HG02870 (cell line): ENCODE data around the gene ARMC9.

Source experiments
- ATAC-seq: cut with Tn5 transposase; IDR thresholded peaks from one replicate; pipeline ENCODE4 v1.9.1; 2021; ENCODE audit warnings: mild to moderate bottlenecking, moderate library complexity; ENCODE audit not compliant: unreplicated experiment

ARMC9 gene

GRCh38 chr2:231201475-231201814 lies 3.0 kb downstream of the ARMC9 start:
- ATAC-seq = no peak

GRCh38 chr2:231203087-231203486 lies 4.7 kb downstream of the ARMC9 start:
- ATAC-seq = no peak

GRCh38 chr2:231204146-231204545 lies 5.7 kb downstream of the ARMC9 start:
- ATAC-seq = no peak

GRCh38 chr2:231204581-231204980 lies 6.2 kb downstream of the ARMC9 start:
- no peak for ATAC-seq

GRCh38 chr2:231207734-231208133 lies 9.3 kb downstream of the ARMC9 start:
- ATAC-seq = no peak

GRCh38 chr2:231210782-231211181 lies 12.4 kb downstream of the ARMC9 start:
- ATAC-seq = no peak

- no peak for ATAC-seq
Observed at GRCh38 chr2:231211486-231211885, 13.1 kb downstream of the ARMC9 start.

GRCh38 chr2:231212329-231212845 lies 14.0 kb downstream of the ARMC9 start:
- no peak for ATAC-seq

GRCh38 chr2:231213931-231214642 lies 15.7 kb downstream of the ARMC9 start:
- ATAC-seq = no peak

GRCh38 chr2:231218366-231218765 lies 19.9 kb downstream of the ARMC9 start:
- no peak for ATAC-seq

GRCh38 chr2:231219289-231219688 lies 20.9 kb downstream of the ARMC9 start:
- no peak for ATAC-seq

GRCh38 chr2:231221761-231222160 lies 23.3 kb downstream of the ARMC9 start:
- ATAC-seq = no peak

- ATAC-seq = peak; percentile 70
Observed at GRCh38 chr2:231222318-231223000, 24.0 kb downstream of the ARMC9 start.

GRCh38 chr2:231223001-231223375 lies 24.6 kb downstream of the ARMC9 start:
- ATAC-seq = no peak

- ATAC-seq = no peak
Observed at GRCh38 chr2:231223458-231223976, 25.1 kb downstream of the ARMC9 start.

GRCh38 chr2:231227310-231228162 lies 29.1 kb downstream of the ARMC9 start:
- ATAC-seq = peak; percentile 36

- peak; percentile 82 for ATAC-seq
Observed at GRCh38 chr2:231228223-231228622, 29.8 kb downstream of the ARMC9 start.

GRCh38 chr2:231228974-231229529 lies 30.6 kb downstream of the ARMC9 start:
- no peak for ATAC-seq

GRCh38 chr2:231235217-231235616 lies 36.8 kb downstream of the ARMC9 start:
- no peak for ATAC-seq

- ATAC-seq = no peak
Observed at GRCh38 chr2:231238689-231239088, 40.3 kb downstream of the ARMC9 start.

- no peak for ATAC-seq
Observed at GRCh38 chr2:231239751-231240150, 41.3 kb downstream of the ARMC9 start.
